GM23338 (cell line): ENCODE measurements around the gene ZNF101. TPM values are rescaled to one million over a fixed set of nuclear protein-coding genes. Genes with fewer than 3 reads are reported as not detected.

ENCODE experiments used
- ATAC-seq: fragments of 200-7000 bp; cut with Tn5 transposase; 3 replicates; pipeline ENCODE4 v1.9.1; 2020
- DNase-seq: peaks from one replicate; pipeline ENCODE4 v3.0.0-alpha.2; 2015; ENCODE audit warnings: low spot score
- H2AFZ ChIP-seq: fragments of 200-600 bp; sonication (generic); 2 replicates; pipeline ENCODE4 v1.8.0; 2016; ENCODE audit warnings: antibody characterized with exemption, mild to moderate bottlenecking, moderate library complexity
- H3F3A ChIP-seq: fragments of 200-600 bp; sonication (generic); replicated peaks from 2 replicates; pipeline ENCODE4 v1.8.0; 2017; ENCODE audit warnings: antibody characterized with exemption, mixed run types, low read depth
- H3K27ac ChIP-seq: fragments of 200-600 bp; sonication (generic); 2 replicates; pipeline ENCODE4 v1.6.1; 2016; ENCODE audit warnings: low read depth
- H3K27me3 ChIP-seq: fragments of 200-600 bp; sonication (generic); 2 replicates; pipeline ENCODE4 v1.8.0; 2016; ENCODE audit warnings: mild to moderate bottlenecking, mixed run types, moderate library complexity; ENCODE audit not compliant: insufficient read depth
- H3K36me3 ChIP-seq: fragments of 200-600 bp; sonication (generic); 2 replicates; pipeline ENCODE4 v1.8.0; 2016; ENCODE audit warnings: mild to moderate bottlenecking; ENCODE audit not compliant: insufficient read depth
- H3K4me1 ChIP-seq: fragments of 200-600 bp; sonication (generic); 2 replicates; pipeline ENCODE4 v1.8.0; 2016; ENCODE audit warnings: mild to moderate bottlenecking, moderate library complexity; ENCODE audit not compliant: insufficient read depth
- H3K4me2 ChIP-seq: fragments of 200-600 bp; sonication (generic); 2 replicates; pipeline ENCODE4 v1.7.1; 2017; ENCODE audit warnings: mixed run types
- H3K4me3 ChIP-seq: fragments of 200-600 bp; sonication (generic); 2 replicates; pipeline ENCODE4 v1.6.1; 2016; ENCODE audit warnings: mixed run types
- H3K79me2 ChIP-seq: fragments of 200-600 bp; sonication (generic); replicated peaks from 2 replicates; pipeline ENCODE4 v1.8.0; 2017; ENCODE audit warnings: mild to moderate bottlenecking; ENCODE audit not compliant: insufficient read depth
- H3K9me2 ChIP-seq: fragments of 200-600 bp; sonication (generic); 2 replicates; pipeline ENCODE4 v1.8.0; 2017; ENCODE audit not compliant: insufficient read depth
- H4K20me1 ChIP-seq: fragments of 200-600 bp; sonication (generic); replicated peaks from 2 replicates; pipeline ENCODE4 v1.8.0; 2017; ENCODE audit warnings: mild to moderate bottlenecking; ENCODE audit not compliant: insufficient read depth
- H3K27ac Mint-ChIP-seq: 2 replicates; pipeline ENCODE4 v1.8.0; 2020; ENCODE audit warnings: inconsistent platforms, mild to moderate bottlenecking, moderate library complexity, mixed read lengths
- H3K27me3 Mint-ChIP-seq: 3 replicates; pipeline ENCODE4 v1.8.0; 2022; ENCODE audit warnings: low read depth, mild to moderate bottlenecking, moderate library complexity, mixed read lengths, inconsistent platforms; ENCODE audit not compliant: insufficient read depth, poor library complexity
- H3K36me3 Mint-ChIP-seq: 3 replicates; pipeline ENCODE4 v1.8.0; 2021; ENCODE audit warnings: low read depth, mild to moderate bottlenecking, inconsistent platforms, moderate library complexity, mixed read lengths
- H3K4me1 Mint-ChIP-seq: 3 replicates; pipeline ENCODE4 v1.8.0; 2020; ENCODE audit warnings: mild to moderate bottlenecking, inconsistent platforms, mixed read lengths
- H3K4me3 Mint-ChIP-seq: 3 replicates; pipeline ENCODE4 v1.8.0; 2021; ENCODE audit warnings: moderate library complexity, mild to moderate bottlenecking, inconsistent platforms, mixed read lengths
- H3K9me3 Mint-ChIP-seq: 3 replicates; pipeline ENCODE4 v1.8.0; 2020; ENCODE audit warnings: moderate library complexity, mild to moderate bottlenecking, inconsistent platforms, mixed read lengths
- CREB1 ChIP-seq: fragments of 250-450 bp; sonication (Bioruptor Pico); IDR thresholded peaks from 2 replicates; pipeline ENCODE4 v1.5.0; 2020; ENCODE audit warnings: low read depth, mild to moderate bottlenecking, moderate library complexity
- CTCF ChIP-seq, 2 experiments: fragments of 200-600 bp in 1 of 2; sonication (generic) in 1 of 2; conservative IDR thresholded peaks; 2 replicates each; pipeline versions ENCODE4 v1.5.1 to v1.6.1; 2016 to 2017; ENCODE audit warnings: antibody characterized with exemption in 2 of 2, low read depth in 2 of 2, mild to moderate bottlenecking in 2 of 2, moderate library complexity in 1 of 2
- ETS1 ChIP-seq: IDR thresholded peaks from 2 replicates; pipeline ENCODE4 v1.6.1; 2016; ENCODE audit warnings: antibody characterized with exemption
- EZH2 ChIP-seq: fragments of 200-600 bp; sonication (generic); IDR thresholded peaks from one replicate; pipeline ENCODE4 v1.8.0; 2017; ENCODE audit warnings: antibody characterized with exemption, mild to moderate bottlenecking, low read depth; ENCODE audit not compliant: unreplicated experiment
- EZH2phosphoT487 ChIP-seq: fragments of 200-600 bp; sonication (generic); IDR thresholded peaks from one replicate; pipeline ENCODE4 v1.8.1; 2018; ENCODE audit warnings: antibody characterized with exemption; ENCODE audit not compliant: unreplicated experiment
- JUNB ChIP-seq: IDR thresholded peaks from one replicate; pipeline ENCODE4 v1.6.1; 2016; ENCODE audit warnings: antibody characterized with exemption; ENCODE audit not compliant: unreplicated experiment
- NANOG ChIP-seq: IDR thresholded peaks from 2 replicates; pipeline ENCODE4 v1.6.1; 2016; ENCODE audit warnings: antibody characterized with exemption, borderline replicate concordance
- POLR2AphosphoS5 ChIP-seq: IDR thresholded peaks from 2 replicates; pipeline ENCODE4 v1.6.1; 2016; ENCODE audit warnings: antibody characterized with exemption, low read depth
- REST ChIP-seq: IDR thresholded peaks from one replicate; pipeline ENCODE4 v1.6.1; 2018; ENCODE audit warnings: antibody characterized with exemption; ENCODE audit not compliant: unreplicated experiment
- STAT1 ChIP-seq: IDR thresholded peaks from one replicate; pipeline ENCODE4 v1.6.1; 2016; ENCODE audit warnings: antibody characterized with exemption; ENCODE audit not compliant: unreplicated experiment
- ZNF114 ChIP-seq: fragments of 250-450 bp; sonication (Bioruptor Pico); IDR thresholded peaks from 2 replicates; pipeline ENCODE4 v1.5.0; 2020; ENCODE audit warnings: mild to moderate bottlenecking, moderate library complexity
- polyA plus RNA-seq: library from polyadenylated mRNA; unstranded; fragments of >200 nt; fragmentation: Nextera tagmentation; extraction: Ambion mirVana; gene quantifications from 2 replicates; pipeline ENCODE4 v1.2.1, GENCODE V29; 2016
- total RNA-seq: library from RNA; depleted of rRNA; stranded (reverse); fragments of >200 nt; shearing (Covaris generic); gene quantifications from 2 replicates; pipeline ENCODE4 v1.2.3, GENCODE V29; 2014

The ZNF101 gene
- total and polyA plus RNA-seq, 2 experiments from 2014 or later, result 46.4 to 47.9 TPM

GRCh38 chr19:19653597-19654147 lies 15.0 kb upstream of the ZNF101 start (continued):
- no peak for TF ChIP-seq REST
- no peak for TF ChIP-seq EZH2
- no peak for TF ChIP-seq ZNF114 (CRISPR knock-in tag)
- no peak for TF ChIP-seq EZH2phosphoT487
- TF ChIP-seq CREB1 (CRISPR knock-in tag), result no peak
- TF ChIP-seq ETS1, result no peak
- TF ChIP-seq POLR2AphosphoS5, result no peak
- no peak for TF ChIP-seq NANOG
- TF ChIP-seq CTCF (conservative IDR thresholded peaks at IDR 0.05; ENCODE audit: low read depth in 2 of 2), result no peak
- no peak for TF ChIP-seq JUNB
- TF ChIP-seq STAT1, result no peak

- H3K4me1 ChIP-seq, result no peaks in the 10 kb centered on the region
- no peak overlapping the region for H3K27ac ChIP-seq
- H3K36me3 ChIP-seq, result peaks cover 26% of the 10 kb centered on the region; the same call in 1 of the 2 replicates
- no peaks in the 10 kb centered on the region for H3F3A ChIP-seq
- Mint-ChIP-seq H3K4me1 (no peaks in the 10 kb centered on the region), H3K9me3 (no peaks in the 10 kb centered on the region), H3K4me3 (no peak overlapping the region), H3K36me3 (peaks cover 82% of the 10 kb centered on the region), H3K27ac (no peak overlapping the region), H3K27me3 (peaks cover 15% of the 10 kb centered on the region)
- no peak for ATAC-seq
- H3K4me3 ChIP-seq, result no peak overlapping the region
- H4K20me1 ChIP-seq, result peaks cover 10% of the 10 kb centered on the region; the same call in 1 of the 2 replicates
- DNase-seq, result no peak
- no peak overlapping the region for H2AFZ ChIP-seq
- H3K9me2 ChIP-seq, result no peaks in the 10 kb centered on the region
- H3K4me2 ChIP-seq, result no peak overlapping the region
- 0 out of 2 replicates have a peak, but pooled peaks cover 5% of the 10 kb centered on the region for H3K79me2 ChIP-seq
- H3K27me3 ChIP-seq, result no peaks in the 10 kb centered on the region
- no peak for TF ChIP-seq CTCF (conservative IDR thresholded peaks at IDR 0.05; ENCODE audit: low read depth in 2 of 2)
Measured at GRCh38 chr19:19654441-19654840, 14.2 kb upstream of the ZNF101 start.
